Erythroblast (primary cell): ENCODE measurements around the gene BMERB1.
"Not testable (repeated sequence)": the region's sequence is repeated elsewhere in the genome, so short reads cannot be mapped to it uniquely, and the experiment has no call there.

ENCODE experiments used
- GATA1 ChIP-seq: IDR thresholded peaks from 2 replicates; pipeline ENCODE4 v1.6.1; 2011; ENCODE audit warnings: low read depth, mild to moderate bottlenecking, control low read depth, low read length, moderate library complexity
- POLR2A ChIP-seq: IDR thresholded peaks from 2 replicates; pipeline ENCODE4 v1.6.1; 2011; ENCODE audit warnings: mild to moderate bottlenecking, low read length

DNA sequence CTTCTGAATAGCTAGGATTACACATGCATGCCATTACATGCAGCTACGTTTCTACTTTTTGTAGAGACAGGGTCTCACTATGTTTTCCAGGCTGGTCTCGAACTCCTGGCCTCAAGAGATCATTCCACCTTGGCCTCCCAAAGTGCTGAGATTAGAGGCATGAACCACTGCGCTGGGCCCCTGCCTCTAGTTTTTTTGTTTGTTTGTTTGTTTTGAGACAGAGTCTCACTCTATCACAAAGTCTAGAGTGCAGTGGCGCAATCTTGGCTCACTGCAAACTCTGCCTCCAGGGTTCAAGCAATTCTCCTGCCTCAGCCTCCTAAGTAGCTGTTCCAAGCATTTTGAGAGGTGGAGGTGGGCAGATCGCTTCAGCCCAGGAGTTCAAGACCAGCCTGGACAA, 12.7 kb upstream of the BMERB1 start:
- TF ChIP-seq POLR2A, GATA1: not testable (repeated sequence)
